ENCODE data around the gene KCNQ1.

GRCh38 chr11:2841411-2842190, 396.8 kb downstream of the KCNQ1 start:
- no peak for TF ChIP-seq CTCF (conservative IDR thresholded peaks at IDR 0.05)
- TF ChIP-seq EZH2 (IDR thresholded peaks at IDR 0.05; ENCODE audit: low read depth): no peak
